PFSK-1 (cell line): Measurements from ENCODE around the gene ZNF683.

Source experiments
- FOXP2 ChIP-seq: optimal IDR thresholded peaks from 2 replicates; pipeline ENCODE3; 2011; ENCODE audit warnings: borderline replicate concordance, control low read depth, inconsistent platforms; ENCODE audit not compliant: insufficient read depth; ENCODE audit errors: extremely low read length, extremely low read depth
- POLR2AphosphoS5 ChIP-seq: IDR thresholded peaks from 2 replicates; pipeline ENCODE4 v1.6.1; 2012; ENCODE audit warnings: low read depth, mild to moderate bottlenecking, control low read depth, low read length, moderate library complexity
- REST ChIP-seq, 2 experiments: IDR thresholded peaks; 2 replicates each; pipeline versions ENCODE4 v1.6.1 to v1.8.0; 2011 to 2012; ENCODE audit warnings: low read depth in 2 of 2, low read length in 2 of 2, control low read depth in 1 of 2, inconsistent platforms in 1 of 2, mild to moderate bottlenecking in 1 of 2, moderate library complexity in 1 of 2; ENCODE audit not compliant: insufficient read depth in 1 of 2
- SIN3A ChIP-seq: IDR thresholded peaks from 2 replicates; pipeline ENCODE4 v1.6.1; 2012; ENCODE audit warnings: mild to moderate bottlenecking, low read length, moderate library complexity, borderline replicate concordance; ENCODE audit not compliant: insufficient read depth
- TAF1 ChIP-seq: IDR thresholded peaks from 2 replicates; pipeline ENCODE4 v1.6.1; 2012; ENCODE audit warnings: low read length, control low read depth, borderline replicate concordance; ENCODE audit not compliant: insufficient read depth

ZNF683 gene

GRCh38 chr1:26368486-26368885 lies 4.1 kb downstream of the ZNF683 start:
- no peak for TF ChIP-seq REST (IDR thresholded peaks at IDR 0.05; ENCODE audit: insufficient read depth in 1 of 2, low read depth in 2 of 2, low read length in 2 of 2)
- no peak for TF ChIP-seq FOXP2
- TF ChIP-seq SIN3A: no peak
- no peak for TF ChIP-seq POLR2AphosphoS5
- no peak for TF ChIP-seq TAF1

- TF ChIP-seq REST (IDR thresholded peaks at IDR 0.05; ENCODE audit: insufficient read depth in 1 of 2, low read depth in 2 of 2, low read length in 2 of 2) (no peak), SIN3A (no peak), TAF1 (no peak), FOXP2 (no peak), POLR2AphosphoS5 (no peak)
Observed at GRCh38 chr1:26368006-26368405, 4.5 kb downstream of the ZNF683 start.

GRCh38 chr1:26367441-26367840 lies 5.1 kb downstream of the ZNF683 start:
- TF ChIP-seq TAF1 (no peak), FOXP2 (no peak), POLR2AphosphoS5 (no peak), REST (IDR thresholded peaks at IDR 0.05; ENCODE audit: insufficient read depth in 1 of 2, low read depth in 2 of 2, low read length in 2 of 2) (no peak), SIN3A (no peak)

- TF ChIP-seq FOXP2 (no peak), REST (IDR thresholded peaks at IDR 0.05; ENCODE audit: insufficient read depth in 1 of 2, low read depth in 2 of 2, low read length in 2 of 2) (no peak), TAF1 (no peak), SIN3A (no peak), POLR2AphosphoS5 (no peak)
Observed at GRCh38 chr1:26364956-26365355, 7.6 kb downstream of the ZNF683 start.
